Stimulated activated CD4-positive, alpha-beta T cell treated with anti-CD3 and anti-CD28 coated beads, Interleukin-12 subunit alpha, Interleukin-12 subunit beta, amount 100 ng/mL, for 24 hours (primary cell): ENCODE results near the gene CACNG7.

Source experiments
- DNase-seq, 2 experiments: peaks; one replicate each; pipeline ENCODE4 v3.0.0-alpha.2; 2020; ENCODE audit warnings: low read depth in 2 of 2

CACNG7 gene

GRCh38 chr19:53982611-53983010, 73.5 kb downstream of the CACNG7 start:
- no peak for DNase-seq

- no peak for DNase-seq
Measured at GRCh38 chr19:53983457-53984289, 74.6 kb downstream of the CACNG7 start.

DNA sequence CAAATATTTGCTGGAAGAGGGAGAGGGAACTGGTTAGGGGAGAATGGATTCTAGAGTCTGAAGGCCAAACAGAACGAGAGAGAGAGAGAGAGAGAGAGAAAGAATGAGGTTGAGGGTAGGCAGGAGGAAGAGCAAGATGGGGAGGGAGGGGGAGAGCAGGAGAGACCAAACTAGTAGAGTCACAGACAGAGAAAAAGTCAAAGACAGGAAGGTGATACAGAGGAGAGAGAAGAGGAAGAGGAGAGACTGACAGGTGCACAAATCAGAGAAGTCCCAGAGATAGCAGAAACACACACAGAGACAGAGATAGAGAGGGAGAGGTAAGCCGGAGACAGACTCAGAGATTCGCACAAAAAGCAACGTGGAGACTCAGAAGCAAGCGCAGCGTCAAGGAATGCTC, 76.8 kb downstream of the CACNG7 start:
- no peak for DNase-seq

DNA sequence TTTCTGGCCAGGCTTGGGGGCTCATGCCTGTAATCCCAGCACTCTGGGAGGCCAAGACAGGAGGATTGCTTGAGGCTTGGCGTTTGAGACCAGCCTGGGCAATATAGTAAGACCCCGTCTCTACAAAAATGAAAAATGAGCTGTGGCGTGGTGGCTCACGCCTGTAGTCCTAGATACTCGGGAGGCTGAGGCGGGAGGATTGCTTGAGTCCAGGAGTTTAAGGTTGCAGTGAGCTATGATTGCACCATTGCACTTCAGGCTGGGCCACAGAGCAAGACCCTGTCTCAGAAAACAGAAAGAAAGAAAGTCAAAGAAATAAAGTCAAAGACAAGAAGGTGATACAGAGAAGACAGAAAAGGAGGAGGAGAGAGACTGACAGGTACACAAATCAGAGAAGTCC, 79.9 kb downstream of the CACNG7 start:
- no peak for DNase-seq

DNA sequence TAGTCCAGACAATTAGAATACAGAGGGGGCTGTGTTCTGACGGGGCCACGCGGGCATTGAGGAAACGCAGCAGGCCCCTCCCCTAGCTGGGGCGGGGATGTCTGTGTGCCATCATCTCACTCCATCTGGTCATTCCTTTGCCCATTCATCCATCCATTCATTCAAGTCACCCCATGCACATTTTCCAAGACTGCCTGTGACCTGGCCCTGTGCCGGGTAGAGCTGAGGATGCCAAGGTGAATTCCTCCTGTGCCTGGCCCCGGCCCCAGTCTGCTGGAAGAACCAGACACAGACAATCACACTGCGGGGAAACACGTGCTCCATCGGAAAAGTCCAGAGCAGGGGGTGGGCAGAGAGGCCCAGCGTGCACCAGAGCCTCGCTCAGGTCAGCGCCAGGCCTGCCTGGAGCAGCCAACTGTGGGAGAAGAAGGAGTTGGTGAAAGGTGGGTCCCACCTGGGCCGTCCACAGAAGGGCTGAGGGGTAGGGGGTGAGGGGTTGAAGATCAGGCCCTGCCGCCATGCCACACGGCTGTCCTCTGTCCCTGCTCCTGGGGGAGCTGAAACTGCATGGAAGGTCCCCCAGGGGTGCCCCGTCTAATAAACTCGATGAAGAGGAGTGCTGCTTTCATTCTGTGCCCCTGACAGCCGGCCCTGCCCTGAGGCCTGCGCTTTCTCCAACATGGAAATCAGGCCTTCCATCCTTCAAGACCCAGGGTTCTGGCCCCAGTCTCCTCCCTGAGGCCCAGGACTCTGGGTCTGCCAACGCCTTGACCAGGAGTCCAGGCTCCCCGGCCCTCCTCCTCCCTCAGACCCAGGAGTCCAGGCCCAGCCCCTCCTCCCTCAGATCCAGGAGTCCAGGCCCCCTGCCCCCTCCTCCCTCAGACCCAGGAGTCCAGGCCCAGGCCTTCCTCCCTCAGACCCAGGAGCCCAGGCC, 80.8 kb downstream of the CACNG7 start:
- no peak for DNase-seq

- DNase-seq, result no peak
Measured at GRCh38 chr19:53991224-53992113, 82.4 kb downstream of the CACNG7 start, which contains the start of gene CACNG6. Gene CACNG6 (plus strand): TSS chr19:53991637. CDS start chr19:53992878, 1,241 bp downstream.

- DNase-seq, result no peak
Measured at GRCh38 chr19:53992211-53992610, 83.1 kb downstream of the CACNG7 start.

DNA sequence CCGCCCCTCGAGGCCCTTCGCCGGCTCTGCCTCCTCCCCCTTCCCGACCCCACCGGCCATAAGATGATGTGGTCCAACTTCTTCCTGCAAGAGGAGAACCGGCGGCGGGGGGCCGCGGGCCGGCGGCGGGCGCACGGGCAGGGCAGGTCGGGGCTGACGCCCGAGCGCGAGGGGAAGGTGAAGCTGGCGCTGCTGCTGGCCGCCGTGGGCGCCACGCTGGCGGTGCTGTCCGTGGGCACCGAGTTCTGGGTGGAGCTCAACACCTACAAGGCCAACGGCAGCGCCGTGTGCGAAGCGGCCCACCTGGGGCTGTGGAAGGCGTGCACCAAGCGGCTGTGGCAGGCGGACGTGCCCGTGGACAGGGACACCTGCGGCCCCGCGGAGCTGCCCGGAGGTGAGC, 83.7 kb downstream of the CACNG7 start:
- no peak for DNase-seq

- DNase-seq, result no peak
Measured at GRCh38 chr19:53993448-53993847, 84.4 kb downstream of the CACNG7 start.
